ENCODE measurements around the gene PPM1H. TPM values are rescaled to one million over a fixed set of nuclear protein-coding genes. Genes with fewer than 3 reads are reported as not detected.

PPM1H gene
- total RNA-seq, 3 donors from 2014 or later = 4.9 to 6.1 (median 5.8) TPM

DNA sequence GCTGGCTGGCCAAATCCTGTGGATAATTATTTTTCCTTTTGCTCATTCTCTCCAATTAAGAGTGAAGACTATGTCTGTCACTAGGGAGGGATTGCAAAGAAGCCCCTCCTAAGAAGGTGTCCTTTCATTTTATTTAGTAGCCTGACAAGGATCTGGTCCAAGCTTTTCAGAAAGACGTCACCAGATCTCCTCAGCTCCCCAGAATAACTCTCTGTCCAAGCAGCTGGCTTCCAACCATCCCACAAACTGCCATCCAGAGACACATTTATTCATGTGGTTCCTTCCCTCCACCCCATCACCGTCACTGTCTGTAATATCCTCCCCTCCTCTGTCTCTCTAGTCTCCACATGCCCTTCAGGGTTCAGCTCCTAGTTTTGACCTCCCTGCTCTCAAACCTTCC, 69.9 kb downstream of the PPM1H start:
- Histone ChIP-seq H3K4me1 (ENCODE audit: low read depth) (no peaks in the 10 kb centered on the region), H3K4me3 (no peak overlapping the region), H3K36me3 (ENCODE audit: low read depth) (no peaks in the 10 kb centered on the region), H3K9me3 (no peaks in the 10 kb centered on the region)
- ATAC-seq = no peak
- intact Hi-C loops (cut with DNase I, micrococcal nuclease) = no loop called here
- no peak for DNase-seq
- TF ChIP-seq, protein P1, sequence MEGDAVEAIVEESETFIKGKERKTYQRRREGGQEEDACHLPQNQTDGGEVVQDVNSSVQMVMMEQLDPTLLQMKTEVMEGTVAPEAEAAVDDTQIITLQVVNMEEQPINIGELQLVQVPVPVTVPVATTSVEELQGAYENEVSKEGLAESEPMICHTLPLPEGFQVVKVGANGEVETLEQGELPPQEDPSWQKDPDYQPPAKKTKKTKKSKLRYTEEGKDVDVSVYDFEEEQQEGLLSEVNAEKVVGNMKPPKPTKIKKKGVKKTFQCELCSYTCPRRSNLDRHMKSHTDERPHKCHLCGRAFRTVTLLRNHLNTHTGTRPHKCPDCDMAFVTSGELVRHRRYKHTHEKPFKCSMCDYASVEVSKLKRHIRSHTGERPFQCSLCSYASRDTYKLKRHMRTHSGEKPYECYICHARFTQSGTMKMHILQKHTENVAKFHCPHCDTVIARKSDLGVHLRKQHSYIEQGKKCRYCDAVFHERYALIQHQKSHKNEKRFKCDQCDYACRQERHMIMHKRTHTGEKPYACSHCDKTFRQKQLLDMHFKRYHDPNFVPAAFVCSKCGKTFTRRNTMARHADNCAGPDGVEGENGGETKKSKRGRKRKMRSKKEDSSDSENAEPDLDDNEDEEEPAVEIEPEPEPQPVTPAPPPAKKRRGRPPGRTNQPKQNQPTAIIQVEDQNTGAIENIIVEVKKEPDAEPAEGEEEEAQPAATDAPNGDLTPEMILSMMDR (IDR thresholded peaks at IDR 0.05) = no peak

DNA sequence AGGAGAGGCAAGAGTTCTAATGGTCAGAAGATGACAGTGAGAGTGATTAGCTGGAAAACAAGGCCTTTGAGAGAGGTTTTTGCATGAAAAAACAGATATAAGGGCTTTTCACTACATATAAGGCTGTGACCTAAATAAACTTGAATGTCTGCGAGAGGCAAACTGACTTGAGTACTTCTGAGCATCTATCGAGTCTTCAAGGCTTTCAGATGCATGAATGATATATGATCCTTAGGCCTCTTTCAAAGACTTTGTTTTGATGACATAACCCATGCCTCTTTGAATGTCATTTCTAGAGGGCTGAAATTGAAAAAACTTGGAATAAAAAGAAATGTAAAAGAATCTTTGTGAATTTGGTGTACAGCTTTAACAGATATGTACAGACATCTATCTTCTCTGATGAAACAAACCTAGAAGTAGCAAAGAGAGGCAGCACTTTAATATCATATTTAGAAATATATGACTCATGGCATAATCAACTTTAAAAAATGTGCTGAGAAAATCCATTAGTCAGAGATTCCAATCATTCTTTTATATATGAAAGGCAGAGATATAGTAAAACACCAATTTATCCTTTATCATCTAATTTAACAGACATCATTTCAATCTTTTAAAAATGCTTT, 72.6 kb downstream of the PPM1H start:
- Histone ChIP-seq H3K4me1 (ENCODE audit: low read depth) (no peaks in the 10 kb centered on the region), H3K4me3 (no peak overlapping the region), H3K9me3 (no peaks in the 10 kb centered on the region), H3K36me3 (ENCODE audit: low read depth) (no peaks in the 10 kb centered on the region)
- DNase-seq (no peak), ATAC-seq (no peak)
- TF ChIP-seq, protein P1 (IDR thresholded peaks at IDR 0.05) = no peak
- intact Hi-C loops (cut with DNase I, micrococcal nuclease) = no loop called here

- no peaks in the 10 kb centered on the region for H3K4me1 ChIP-seq (ENCODE audit: low read depth)
- H3K36me3 ChIP-seq (ENCODE audit: low read depth) = no peaks in the 10 kb centered on the region
- intact Hi-C loops (cut with DNase I, micrococcal nuclease) = no loop called here
- ATAC-seq = no peak
- TF ChIP-seq, protein P1 (IDR thresholded peaks at IDR 0.05) = no peak
- H3K4me3 ChIP-seq = no peak overlapping the region
- no peak for DNase-seq
- H3K9me3 ChIP-seq = no peaks in the 10 kb centered on the region
Measured at GRCh38 chr12:62861586-62861985, 73.4 kb downstream of the PPM1H start.

DNA sequence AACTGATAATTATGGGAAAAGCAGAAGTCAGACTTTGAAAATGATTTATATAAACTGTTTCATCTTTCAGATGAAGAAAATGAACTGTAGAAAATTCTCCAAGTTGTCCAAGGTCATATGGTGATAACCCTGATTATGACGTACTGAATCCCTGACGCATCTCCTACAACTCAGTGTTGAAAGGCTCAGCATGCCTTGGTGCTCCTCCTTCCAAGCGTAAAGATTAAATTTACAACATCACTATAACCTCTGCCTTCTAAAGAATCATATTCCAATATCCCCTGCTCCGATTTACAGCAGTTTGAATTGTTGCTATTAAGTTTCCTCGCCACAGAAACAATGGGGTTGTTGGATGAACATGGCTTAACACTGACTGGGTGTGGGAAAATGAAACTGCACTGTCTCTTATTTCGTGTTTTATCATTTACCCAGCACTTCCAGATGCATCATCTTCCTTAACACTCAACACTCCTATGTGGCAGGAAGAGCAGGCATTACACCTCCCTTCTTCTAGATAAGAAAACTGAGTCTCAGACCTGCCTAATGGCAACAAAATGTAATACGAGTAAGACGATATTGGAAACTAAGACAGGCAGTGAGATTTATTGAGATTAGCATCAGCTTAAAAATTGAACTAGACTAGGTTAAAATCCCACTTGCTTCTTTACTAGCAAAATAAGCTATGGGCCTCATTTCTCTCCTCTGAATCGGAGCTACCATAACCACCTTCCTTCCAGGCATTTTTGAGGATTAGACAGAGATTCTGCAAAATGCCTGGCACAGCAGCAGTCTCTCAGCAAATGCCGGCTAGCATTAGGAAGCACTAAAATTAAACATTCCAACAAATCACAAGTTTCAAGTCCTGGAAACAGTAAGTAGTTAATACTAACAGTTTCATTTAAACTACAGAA, 74.2 kb downstream of the PPM1H start:
- no peak for ATAC-seq
- no peak overlapping the region for H3K4me3 ChIP-seq
- H3K36me3 ChIP-seq (ENCODE audit: low read depth) = no peaks in the 10 kb centered on the region
- no peak for DNase-seq
- TF ChIP-seq, protein P1 (IDR thresholded peaks at IDR 0.05) = no peak
- no peaks in the 10 kb centered on the region for H3K9me3 ChIP-seq
- H3K4me1 ChIP-seq (ENCODE audit: low read depth) = no peaks in the 10 kb centered on the region
- intact Hi-C loops (cut with DNase I, micrococcal nuclease) = no loop called here

DNA sequence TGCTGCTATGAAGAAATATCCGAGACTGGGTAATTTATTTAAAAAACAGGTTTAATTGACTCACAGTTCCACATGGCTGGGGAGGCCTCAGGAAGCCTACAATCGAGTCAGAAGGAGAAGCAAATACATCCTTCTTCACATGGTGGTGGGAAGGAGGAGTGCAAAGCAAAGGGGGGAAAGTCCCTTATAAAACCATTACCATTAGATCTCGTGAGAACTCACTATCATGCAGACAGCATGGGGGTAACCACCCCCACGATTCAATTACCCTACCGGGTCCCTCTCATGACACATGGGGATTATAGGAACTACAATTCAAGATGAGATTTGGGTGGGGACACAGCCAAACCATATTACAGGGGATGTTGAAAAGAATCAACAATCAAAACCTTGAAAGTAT, 74.9 kb downstream of the PPM1H start:
- Histone ChIP-seq H3K9me3 (no peaks in the 10 kb centered on the region), H3K4me3 (no peak overlapping the region), H3K36me3 (ENCODE audit: low read depth) (no peaks in the 10 kb centered on the region), H3K4me1 (ENCODE audit: low read depth) (no peaks in the 10 kb centered on the region)
- ATAC-seq = no peak
- TF ChIP-seq, protein P1 (IDR thresholded peaks at IDR 0.05) = no peak
- intact Hi-C loops (cut with DNase I, micrococcal nuclease) = no loop called here
- no peak for DNase-seq
